HUES48 (cell line): ENCODE measurements around the gene P3H2.

ENCODE experiments used
- H3K27ac ChIP-seq: one replicate; pipeline ENCODE4 v1.7.0; 2013; ENCODE audit warnings: low read depth, low read length, inconsistent platforms
- H3K27me3 ChIP-seq: 2 replicates; pipeline ENCODE4 v1.6.1; 2013; ENCODE audit warnings: mild to moderate bottlenecking, low read length; ENCODE audit not compliant: control insufficient read depth, insufficient read depth
- H3K36me3 ChIP-seq: 2 replicates; pipeline ENCODE4 v1.6.1; 2013; ENCODE audit warnings: low read length; ENCODE audit not compliant: control insufficient read depth, insufficient read depth
- H3K4me1 ChIP-seq: 2 replicates; pipeline ENCODE4 v1.6.1; 2013; ENCODE audit warnings: mild to moderate bottlenecking, low read length; ENCODE audit not compliant: control insufficient read depth, insufficient read depth
- H3K4me3 ChIP-seq: 2 replicates; pipeline ENCODE4 v1.5.1; 2013; ENCODE audit warnings: mild to moderate bottlenecking, low read depth, low read length
- H3K9ac ChIP-seq: 2 replicates; pipeline ENCODE4 v1.6.1; 2013; ENCODE audit warnings: mild to moderate bottlenecking, low read depth, low read length, moderate library complexity
- H3K9me3 ChIP-seq: 2 replicates; pipeline ENCODE4 v1.6.1; 2013; ENCODE audit warnings: low read length; ENCODE audit not compliant: control insufficient read depth, insufficient read depth

P3H2 gene

DNA sequence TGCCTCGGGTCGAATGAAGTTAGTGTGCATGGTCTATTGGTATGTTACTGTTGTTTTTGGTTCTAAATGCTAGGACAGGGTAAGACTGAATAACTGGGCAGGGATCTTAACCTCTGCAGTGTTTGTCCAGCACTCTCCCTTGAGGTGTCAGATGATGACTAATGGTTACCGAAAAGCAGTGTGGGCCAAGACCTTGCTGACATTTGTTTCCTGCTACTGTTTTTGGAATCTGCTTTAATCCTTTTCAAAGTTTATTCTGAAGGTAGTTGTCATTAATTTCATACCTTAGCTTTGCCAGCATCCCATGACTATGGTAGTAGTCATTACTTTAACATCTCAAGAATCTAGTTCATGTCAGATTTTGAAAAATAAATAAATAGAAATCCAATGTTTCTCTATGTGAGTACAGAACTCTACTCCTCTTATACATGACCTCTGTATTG lies 117.0 kb downstream of the P3H2 start:
- no peak overlapping the region for H3K27ac ChIP-seq
- H3K36me3 ChIP-seq: no peaks in the 10 kb centered on the region
- H3K9ac ChIP-seq: no peak overlapping the region
- H3K27me3 ChIP-seq: no peaks in the 10 kb centered on the region
- H3K4me1 ChIP-seq: peaks cover 30% of the 10 kb centered on the region
- H3K4me3 ChIP-seq: no peak overlapping the region
- H3K9me3 ChIP-seq: no peaks in the 10 kb centered on the region

DNA sequence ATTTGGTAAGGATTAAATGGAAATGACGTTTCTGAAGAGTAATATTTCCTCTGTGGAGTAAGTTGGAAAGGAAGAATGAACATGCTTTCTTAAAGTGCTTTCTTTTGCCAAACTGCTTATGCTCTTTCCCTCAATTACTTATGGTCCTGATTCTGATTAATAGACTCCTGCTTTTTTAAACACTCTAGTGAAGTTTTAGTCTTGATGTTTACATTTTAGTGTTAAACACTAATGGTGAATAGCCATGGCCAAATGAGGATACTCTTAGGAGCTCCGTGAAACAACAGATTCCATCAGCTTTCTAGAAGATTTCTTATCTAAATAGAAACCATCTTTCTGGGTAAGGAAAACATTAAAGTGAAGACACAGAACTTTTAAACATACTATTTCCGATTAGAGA lies 117.6 kb downstream of the P3H2 start:
- Histone ChIP-seq H3K4me1 (peaks cover 30% of the 10 kb centered on the region), H3K27ac (no peak overlapping the region), H3K9ac (no peak overlapping the region)

DNA sequence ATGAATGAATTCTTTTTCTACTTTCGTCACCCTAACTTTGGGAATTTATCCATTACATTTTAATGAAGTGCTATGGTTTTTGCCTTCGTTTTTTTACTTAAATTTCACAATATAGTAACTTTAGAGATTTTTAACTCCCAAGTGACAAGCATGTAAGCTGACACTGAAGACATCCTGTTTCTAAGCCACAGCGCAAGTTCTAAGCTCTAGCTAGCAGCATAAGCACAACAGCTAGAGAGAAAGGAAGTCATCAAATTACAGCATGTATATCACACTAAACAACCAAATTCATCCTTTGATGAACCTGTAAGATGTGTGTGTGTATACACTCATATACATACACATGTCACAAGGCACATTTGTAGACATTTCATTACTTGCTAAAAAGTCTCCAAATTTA lies 119.3 kb downstream of the P3H2 start:
- no peaks in the 10 kb centered on the region for H3K9me3 ChIP-seq
- no peak overlapping the region for H3K4me3 ChIP-seq
- H3K4me1 ChIP-seq: peaks cover 34% of the 10 kb centered on the region
- H3K36me3 ChIP-seq: no peaks in the 10 kb centered on the region
- H3K27ac ChIP-seq: peak overlapping the region; percentile 67
- no peak overlapping the region for H3K9ac ChIP-seq
- H3K27me3 ChIP-seq: no peaks in the 10 kb centered on the region

More for the DNA sequence above, 117.6 kb downstream of the P3H2 start:
- Histone ChIP-seq H3K4me3 (no peak overlapping the region), H3K27me3 (no peaks in the 10 kb centered on the region), H3K9me3 (no peaks in the 10 kb centered on the region), H3K36me3 (no peaks in the 10 kb centered on the region)

DNA sequence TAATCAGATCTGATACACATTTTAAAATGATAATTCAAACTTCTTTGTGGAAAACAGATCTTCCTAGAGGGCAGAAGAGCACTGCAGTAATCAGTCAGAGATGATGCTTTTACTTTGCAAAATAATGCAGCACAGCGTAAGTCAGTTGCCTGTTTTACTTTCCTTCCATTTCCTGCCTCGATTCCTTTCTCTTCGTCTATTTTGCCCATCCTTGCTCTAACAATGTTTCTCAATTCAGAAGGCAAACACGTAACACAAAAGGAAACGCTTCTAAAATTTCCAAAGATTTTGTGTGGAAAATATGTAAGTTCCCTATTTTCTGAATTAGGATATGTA lies 119.9 kb downstream of the P3H2 start:
- Histone ChIP-seq H3K9ac (no peak overlapping the region), H3K36me3 (no peaks in the 10 kb centered on the region), H3K27ac (peak overlapping the region; percentile 67), H3K4me3 (no peak overlapping the region), H3K27me3 (no peaks in the 10 kb centered on the region), H3K4me1 (peaks cover 35% of the 10 kb centered on the region), H3K9me3 (no peaks in the 10 kb centered on the region)

DNA sequence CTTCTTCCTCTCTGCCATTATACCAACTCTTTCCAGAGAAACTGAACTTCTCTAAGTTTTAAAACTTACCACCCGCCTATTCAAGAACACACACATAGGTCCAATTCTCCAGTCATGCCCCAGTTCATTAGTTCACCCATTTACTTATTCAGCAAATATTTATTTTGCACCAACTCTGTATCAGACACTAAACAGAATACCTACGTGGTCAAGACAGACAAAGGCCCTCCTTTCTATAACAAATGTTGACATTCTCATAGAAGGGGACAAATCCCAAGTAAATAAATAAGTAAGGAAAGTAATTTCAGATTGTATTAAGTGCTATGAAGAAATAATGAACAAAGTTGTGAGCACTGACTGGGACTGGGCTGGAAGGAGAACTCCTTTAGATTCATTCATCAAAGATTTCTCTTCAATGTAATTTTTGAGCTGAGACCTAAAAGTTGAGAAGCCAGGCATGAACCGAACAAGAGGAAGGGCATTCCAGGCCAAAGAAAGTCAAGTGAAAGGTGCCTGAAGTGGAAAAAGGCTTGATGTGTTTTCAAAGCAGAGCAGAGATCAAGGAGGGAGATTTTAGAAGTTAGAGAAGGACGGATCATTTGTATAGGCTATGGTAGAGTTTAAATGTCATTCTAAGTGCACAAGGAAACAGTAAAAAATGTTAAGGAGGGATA lies 120.4 kb downstream of the P3H2 start:
- Histone ChIP-seq H3K9me3 (no peaks in the 10 kb centered on the region), H3K4me1 (peaks cover 35% of the 10 kb centered on the region), H3K36me3 (no peaks in the 10 kb centered on the region), H3K9ac (no peak overlapping the region), H3K27me3 (no peaks in the 10 kb centered on the region), H3K4me3 (no peak overlapping the region), H3K27ac (peak overlapping the region; percentile 67)

DNA sequence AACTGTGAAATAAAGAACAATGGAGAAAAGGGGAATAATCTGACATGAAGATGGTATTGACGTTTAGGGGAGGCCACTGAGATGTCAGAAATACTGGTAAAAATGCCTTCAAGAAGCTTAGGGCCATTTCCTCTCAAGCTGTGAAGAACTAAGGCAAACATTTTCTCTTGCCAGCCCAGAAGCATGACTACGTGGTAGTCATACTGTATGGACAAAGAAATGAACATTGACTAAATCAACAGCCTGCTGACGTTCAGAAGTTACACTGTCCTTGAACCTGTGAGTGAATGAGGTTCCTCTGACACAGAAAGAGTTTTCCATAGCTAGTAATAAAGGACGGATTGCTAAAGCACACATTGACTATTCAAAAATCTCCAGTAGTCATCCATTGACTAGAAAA lies 121.0 kb downstream of the P3H2 start:
- no peaks in the 10 kb centered on the region for H3K36me3 ChIP-seq
- H3K9me3 ChIP-seq: no peaks in the 10 kb centered on the region
- H3K4me1 ChIP-seq: peaks cover 38% of the 10 kb centered on the region
- no peaks in the 10 kb centered on the region for H3K27me3 ChIP-seq
- no peak overlapping the region for H3K27ac ChIP-seq
- no peak overlapping the region for H3K4me3 ChIP-seq
- H3K9ac ChIP-seq: no peak overlapping the region

DNA sequence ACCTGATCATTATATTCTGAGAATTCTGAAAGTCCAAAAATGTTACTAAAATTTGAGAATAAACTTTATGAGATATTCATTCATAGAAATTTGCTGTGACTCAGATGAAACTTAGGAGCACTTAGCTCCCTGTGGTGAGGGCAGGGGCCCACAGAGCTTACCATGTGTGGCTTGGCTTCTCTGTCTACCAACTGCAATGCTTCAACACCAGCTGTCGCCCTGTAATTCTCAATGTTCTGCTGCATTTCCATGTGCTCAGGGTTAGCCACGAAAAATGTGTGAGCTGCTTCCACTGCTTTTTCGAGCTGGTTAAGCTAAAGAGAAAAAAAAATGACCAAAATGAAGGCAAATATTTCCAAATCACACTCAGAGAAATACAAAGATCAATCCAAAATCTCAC lies 125.6 kb downstream of the P3H2 start:
- H3K4me3 ChIP-seq: no peak overlapping the region
- H3K27me3 ChIP-seq: no peaks in the 10 kb centered on the region
- H3K36me3 ChIP-seq: no peaks in the 10 kb centered on the region
- no peak overlapping the region for H3K9ac ChIP-seq
- H3K9me3 ChIP-seq: no peaks in the 10 kb centered on the region
- H3K4me1 ChIP-seq: peaks cover 45% of the 10 kb centered on the region
- H3K27ac ChIP-seq: peak overlapping the region; percentile 73

DNA sequence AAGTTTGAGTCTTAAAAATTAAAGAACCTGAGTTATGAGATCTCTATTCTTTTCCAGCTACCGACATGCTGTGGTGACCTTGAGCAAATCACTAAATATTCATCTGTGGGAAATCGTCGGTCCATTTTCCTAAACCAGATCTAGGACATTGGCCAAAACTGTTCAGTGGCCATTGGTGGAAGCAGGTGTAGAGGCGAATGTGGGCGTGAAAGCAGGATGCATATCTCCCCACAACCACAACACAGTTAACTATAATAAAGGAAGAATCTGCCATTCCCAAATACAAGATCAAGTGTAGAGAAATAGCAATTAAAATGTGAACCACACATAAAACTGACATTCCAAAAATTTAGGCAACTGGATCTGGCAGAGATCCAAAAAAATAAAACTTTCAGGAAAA lies 129.9 kb downstream of the P3H2 start:
- H3K27me3 ChIP-seq: no peaks in the 10 kb centered on the region
- peaks cover 5% of the 10 kb centered on the region for H3K36me3 ChIP-seq
- no peak overlapping the region for H3K4me3 ChIP-seq
- H3K27ac ChIP-seq: no peak overlapping the region
- no peaks in the 10 kb centered on the region for H3K9me3 ChIP-seq
- H3K9ac ChIP-seq: no peak overlapping the region
- peaks cover 51% of the 10 kb centered on the region for H3K4me1 ChIP-seq

DNA sequence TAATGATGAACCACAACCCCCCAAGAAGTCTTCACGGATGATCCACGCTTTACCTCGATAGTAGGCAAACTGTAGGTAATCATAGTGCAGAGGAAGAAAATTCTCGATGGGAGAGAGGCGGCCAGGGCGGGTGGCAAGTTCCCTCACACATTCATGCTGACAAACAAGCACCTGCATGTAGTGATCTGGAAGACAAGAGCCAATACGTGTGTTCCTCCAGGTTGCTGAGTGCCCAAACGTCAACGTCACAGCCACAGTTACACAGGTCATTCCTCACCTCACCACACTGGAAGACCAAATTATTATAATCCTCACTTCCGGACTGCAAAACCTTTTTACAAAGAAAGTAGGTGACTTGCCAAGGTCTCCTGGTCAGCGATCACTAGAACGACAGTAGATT lies 131.8 kb downstream of the P3H2 start:
- Histone ChIP-seq H3K9me3 (no peaks in the 10 kb centered on the region), H3K4me1 (peaks cover 46% of the 10 kb centered on the region), H3K36me3 (peaks cover 5% of the 10 kb centered on the region), H3K27ac (no peak overlapping the region), H3K27me3 (no peaks in the 10 kb centered on the region), H3K4me3 (no peak overlapping the region), H3K9ac (no peak overlapping the region)

DNA sequence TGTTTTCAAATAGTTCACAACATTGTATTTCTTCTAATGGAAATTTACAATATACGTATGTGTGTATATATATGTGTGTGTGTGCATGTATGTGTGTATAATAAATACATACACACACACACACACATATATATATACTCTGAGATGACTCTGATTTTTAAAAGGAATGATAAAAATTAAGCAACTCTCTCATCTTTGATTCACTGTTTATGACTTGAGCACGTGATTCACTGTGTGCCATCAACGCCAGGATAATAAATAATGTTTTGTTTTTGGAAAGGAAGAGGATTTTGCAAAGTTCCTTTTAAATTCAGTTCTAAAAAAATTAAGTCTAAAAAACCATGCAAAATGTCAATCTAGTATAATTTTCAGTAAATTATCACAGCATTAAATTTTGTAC lies 132.4 kb downstream of the P3H2 start:
- Histone ChIP-seq H3K4me1 (peaks cover 50% of the 10 kb centered on the region), H3K9me3 (no peaks in the 10 kb centered on the region), H3K27ac (no peak overlapping the region), H3K36me3 (peaks cover 5% of the 10 kb centered on the region), H3K4me3 (no peak overlapping the region), H3K27me3 (no peaks in the 10 kb centered on the region), H3K9ac (no peak overlapping the region)

DNA sequence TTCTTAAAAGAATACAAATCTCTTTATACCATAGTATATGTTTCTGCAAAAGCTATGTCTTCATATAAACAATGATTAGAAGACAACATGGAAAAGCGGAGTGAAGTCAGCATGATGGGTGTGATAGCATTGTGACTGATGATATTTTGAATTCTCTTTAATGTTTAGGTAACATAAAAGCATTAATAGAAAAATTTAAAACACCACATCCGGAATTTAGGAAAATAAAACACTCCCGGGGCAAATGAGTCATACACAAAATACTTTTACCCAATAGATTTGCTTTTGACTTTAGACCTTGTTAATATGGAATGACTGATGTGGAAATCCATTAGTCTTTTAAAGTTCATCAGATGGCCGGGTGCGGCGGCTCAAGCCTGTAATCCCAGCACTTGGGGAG lies 134.7 kb downstream of the P3H2 start:
- H3K4me1 ChIP-seq: peaks cover 59% of the 10 kb centered on the region
- H3K9me3 ChIP-seq: no peaks in the 10 kb centered on the region
- H3K9ac ChIP-seq: no peak overlapping the region
- H3K4me3 ChIP-seq: no peak overlapping the region
- peaks cover 12% of the 10 kb centered on the region for H3K36me3 ChIP-seq
- H3K27ac ChIP-seq: no peak overlapping the region
- H3K27me3 ChIP-seq: no peaks in the 10 kb centered on the region
